Right forelimb (tissue), 1 donor: ENCODE results near the gene TSFM.
"Not testable (repeated sequence)": the region's sequence is repeated elsewhere in the genome, so short reads cannot be mapped to it uniquely, and the experiment has no call there.

Source experiments
- DNase-seq: peaks from one replicate; pipeline ENCODE4 v3.0.0-alpha.2; 2018

TSFM gene

DNA sequence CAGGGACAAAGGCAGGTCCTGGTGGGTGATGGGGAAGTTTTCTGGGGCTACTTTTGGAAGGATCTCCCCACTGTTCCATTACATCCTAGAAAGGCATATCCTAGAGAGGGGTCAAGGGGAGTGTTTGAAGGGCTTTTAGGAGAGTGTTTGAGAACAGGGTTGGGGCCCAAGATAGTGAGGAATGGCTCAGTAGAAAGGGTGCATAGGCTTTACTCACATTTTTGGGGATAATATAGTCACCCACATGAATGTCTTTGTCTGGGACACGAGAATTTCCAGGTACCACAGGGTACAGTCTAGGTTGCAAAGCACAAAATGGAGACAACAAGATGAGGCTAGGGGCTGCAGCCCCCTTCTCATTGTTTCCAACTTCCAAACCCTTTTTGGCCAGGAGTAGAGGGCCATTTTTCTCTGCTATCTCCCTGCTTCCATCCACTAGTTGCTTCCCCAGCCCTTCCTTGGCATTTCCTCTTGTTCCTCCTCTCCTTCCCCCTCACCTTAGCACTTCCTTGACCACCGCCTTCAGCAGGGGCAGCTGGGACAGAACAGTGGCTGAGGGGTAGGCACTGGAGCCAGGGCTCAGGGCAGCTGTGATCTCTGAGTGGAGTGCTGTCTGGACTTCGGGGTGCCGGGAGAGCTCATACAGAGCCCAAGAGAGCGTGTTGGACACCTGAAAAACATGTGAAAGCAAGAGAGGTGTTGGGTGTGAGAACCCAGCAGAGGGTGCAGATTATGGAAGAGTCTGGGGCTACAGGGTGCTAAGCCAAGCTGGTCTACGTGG lies 18.5 kb upstream of the TSFM start:
- no peak for DNase-seq

DNA sequence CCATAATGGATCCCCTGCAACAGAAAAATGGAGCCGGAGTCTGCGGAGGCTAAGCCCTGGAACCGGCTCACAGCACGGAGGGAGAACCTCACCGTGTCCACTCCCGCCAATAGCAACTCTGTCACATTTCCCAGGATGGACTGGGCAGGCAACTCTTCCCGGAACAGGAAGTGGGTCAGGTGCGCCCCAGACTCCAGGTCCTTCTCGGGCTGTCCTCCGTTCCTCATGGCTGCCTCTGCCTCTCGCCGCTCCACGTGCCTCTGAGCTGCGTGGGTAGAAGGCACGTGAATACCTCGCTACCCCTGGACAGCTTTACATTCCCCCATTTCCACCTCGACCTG lies 18.0 kb upstream of the TSFM start:
- DNase-seq = no peak

DNA sequence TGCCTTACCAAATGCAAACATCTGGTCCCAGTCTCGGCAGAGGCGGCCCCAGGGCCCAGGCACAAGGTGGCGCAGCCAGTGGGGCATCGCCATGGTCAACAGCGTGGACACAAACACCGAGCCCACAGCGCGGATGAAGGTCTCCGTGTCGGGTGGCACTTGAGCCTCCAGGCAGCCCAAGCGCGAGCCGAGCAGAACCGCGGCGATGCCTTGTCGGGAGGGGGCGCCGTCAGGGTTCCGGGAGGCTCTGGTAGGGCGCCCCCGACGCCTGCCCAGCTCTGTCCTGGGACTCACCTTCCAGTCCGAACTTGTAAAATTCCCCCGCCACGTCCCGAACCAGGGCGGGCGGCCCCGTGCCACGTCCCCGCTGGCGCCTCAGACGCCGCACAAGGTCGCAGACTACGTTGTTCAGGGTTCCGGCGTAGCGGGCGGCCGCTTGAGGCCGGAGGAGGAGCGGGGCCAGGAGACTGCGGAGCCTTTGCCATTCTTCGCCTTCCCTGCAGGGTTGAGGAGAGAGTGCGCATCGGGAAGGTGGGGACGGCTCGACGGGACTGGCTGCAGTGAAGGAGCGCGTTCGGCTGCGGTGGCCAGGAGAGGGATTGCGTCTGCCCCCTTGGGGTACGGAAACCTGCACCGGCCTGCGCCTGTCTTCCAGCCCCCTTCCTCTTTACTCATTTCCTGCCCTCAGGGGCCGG lies 17.4 kb upstream of the TSFM start:
- DNase-seq = no peak

DNA sequence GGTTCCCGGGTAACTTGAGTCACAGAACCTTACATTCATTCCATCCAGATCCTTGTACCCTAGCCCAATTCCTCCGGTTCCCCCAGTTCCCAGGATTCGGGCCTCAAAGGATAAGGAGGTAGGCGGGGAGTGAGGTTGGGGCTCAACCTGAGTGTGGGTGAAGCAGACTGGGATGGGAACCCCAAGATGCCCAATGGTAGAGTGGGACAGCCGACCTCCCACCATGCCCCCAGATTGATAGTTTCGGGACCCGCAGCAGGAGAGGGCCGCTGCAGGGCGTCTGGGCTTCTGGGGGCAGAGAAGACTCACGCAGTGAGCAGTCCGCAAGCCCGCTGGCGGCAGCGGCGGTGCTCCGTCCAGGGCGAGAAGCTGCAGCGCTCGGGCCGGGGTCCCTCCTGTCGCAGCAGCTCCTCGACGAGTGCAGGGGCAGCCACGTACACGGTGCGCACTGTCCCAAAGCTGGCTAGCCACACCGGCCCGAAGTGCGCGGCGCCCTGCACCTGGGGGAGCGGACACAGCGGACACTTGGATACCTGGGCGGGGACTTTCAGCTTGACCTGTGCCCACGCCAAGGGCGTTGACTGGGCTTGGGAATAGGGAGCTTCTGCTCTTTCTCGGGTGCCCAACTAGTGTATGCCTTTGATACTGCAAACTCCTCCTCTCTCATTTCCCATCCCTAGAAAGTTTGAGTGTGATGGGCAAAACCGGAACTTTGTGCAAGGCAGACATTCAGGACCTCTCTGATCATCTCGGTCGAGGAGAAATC lies 16.7 kb upstream of the TSFM start:
- DNase-seq = no peak

DNA sequence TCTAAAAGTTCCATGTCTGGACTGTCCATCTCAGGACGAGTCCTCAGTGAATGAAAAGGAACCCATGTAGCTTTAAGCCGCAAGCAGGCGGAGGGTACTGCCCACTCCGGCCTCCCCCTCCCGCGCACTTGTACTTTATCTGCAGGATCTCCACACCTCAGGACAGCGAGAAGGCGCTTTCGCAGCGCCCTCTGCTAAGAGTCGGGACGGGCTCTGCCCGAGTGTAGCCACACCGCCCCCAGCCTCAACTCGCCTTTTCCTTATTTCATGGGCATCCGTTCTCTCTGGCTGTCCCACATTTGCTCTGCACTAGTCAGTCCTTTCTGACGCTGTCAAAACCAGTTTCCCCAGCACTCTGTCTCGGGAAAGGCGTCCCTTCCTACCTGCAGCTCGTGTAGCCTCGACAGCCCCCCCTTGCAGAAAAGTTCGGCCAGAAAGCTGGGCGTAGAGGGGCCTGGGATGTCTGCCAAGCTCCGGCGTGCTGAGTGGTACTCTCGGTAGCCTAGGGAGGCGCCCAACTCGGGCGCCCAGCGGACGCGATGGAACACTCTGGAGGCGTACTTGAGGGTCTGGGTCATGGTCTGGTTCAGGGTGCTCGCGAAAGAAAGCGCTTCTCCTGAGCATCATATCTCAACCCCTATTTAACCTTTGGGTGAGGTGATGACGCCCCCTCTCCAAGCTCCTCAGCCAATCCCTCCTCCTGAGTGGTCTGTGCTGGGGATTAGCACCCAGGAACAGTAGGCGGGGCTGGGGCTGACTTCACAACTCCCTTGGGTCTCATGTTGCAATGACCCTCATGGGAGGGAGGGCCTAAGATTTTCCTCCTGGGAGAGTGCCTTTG lies 15.9 kb upstream of the TSFM start, which contains the start of gene CYP27B1:
Gene CYP27B1, minus strand, starts transcription at position 615 of the 841 bp plus-strand sequence. Its CDS starts 37 bp downstream, at position 578.
- DNase-seq = no peak

DNA sequence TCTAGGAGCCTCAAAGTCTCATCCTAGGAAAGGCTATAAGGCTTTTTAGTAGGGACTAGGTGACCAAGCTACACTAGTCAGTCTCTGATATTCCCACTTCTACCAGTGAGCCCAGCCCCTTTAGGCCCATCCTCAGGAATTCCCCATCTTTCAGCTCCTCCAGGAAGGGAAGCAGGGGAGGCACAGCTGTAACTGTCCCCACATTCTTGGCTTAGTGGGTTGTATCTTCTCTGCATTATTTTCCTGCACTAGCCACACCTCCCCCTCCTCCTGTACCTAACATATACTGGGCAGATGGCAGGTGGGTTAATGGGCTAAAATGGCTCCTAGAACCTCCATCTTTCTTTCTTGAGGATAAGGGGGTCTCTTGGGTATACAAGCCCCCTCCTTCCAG lies 15.3 kb upstream of the TSFM start:
- no peak for DNase-seq

DNA sequence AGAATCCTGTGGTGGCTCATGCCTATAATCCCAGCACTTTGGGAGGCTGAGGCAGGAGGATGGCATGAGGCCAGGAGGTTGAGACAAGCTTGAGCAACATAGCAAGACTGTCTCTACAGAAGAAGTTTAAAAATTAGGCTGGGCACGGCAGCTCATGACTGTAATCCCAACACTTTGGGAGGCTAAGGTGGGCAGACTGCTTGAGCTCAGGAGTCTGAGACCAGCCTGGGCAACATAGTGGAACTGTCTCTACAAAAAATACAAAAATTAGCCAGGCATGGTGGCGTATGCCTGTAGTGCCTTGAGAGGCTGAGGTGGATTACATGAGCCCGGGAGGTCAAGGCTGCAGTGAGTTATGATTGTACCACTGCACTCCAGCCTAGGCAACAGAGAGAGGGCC lies 14.7 kb upstream of the TSFM start:
- no peak for DNase-seq

DNA sequence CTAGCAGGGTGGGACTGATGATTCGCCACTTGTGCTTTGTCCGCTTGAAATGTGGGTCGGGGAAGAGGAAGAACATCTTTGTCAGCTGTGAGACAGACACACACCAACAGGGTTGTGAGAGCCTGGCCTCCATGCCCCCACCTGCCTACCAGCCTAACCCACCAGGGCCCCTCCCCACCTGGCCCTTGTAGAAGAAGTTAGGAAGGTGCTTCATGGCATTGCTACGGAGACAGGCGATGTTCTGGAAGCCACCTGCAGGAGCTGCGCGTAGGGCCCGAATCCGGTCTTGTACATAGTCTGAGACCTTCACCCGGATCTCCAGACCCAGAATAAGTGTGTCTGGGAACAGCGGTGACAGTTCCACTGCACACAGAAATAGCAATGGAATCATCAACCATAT lies 13.0 kb upstream of the TSFM start:
- DNase-seq = no peak

DNA sequence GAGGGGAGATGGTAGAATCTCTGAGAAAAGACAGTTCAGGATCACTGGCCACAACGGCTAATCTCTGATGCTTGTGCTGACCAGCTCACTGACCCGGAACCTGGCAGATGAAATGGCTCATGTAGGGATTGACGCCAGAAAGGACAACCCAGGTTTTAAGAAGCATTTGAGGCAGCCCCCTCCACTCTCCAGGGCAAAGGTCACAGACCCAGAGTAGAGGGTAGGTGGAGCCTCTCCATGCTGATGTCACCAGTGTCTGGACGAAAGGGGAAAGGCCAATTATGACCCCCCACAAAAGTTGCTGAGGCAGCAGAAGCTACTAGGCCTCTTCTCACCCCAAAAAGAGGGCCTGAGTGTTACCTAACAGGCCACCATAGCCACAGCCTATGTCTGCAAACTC lies 11.9 kb upstream of the TSFM start:
- no peak for DNase-seq

DNA sequence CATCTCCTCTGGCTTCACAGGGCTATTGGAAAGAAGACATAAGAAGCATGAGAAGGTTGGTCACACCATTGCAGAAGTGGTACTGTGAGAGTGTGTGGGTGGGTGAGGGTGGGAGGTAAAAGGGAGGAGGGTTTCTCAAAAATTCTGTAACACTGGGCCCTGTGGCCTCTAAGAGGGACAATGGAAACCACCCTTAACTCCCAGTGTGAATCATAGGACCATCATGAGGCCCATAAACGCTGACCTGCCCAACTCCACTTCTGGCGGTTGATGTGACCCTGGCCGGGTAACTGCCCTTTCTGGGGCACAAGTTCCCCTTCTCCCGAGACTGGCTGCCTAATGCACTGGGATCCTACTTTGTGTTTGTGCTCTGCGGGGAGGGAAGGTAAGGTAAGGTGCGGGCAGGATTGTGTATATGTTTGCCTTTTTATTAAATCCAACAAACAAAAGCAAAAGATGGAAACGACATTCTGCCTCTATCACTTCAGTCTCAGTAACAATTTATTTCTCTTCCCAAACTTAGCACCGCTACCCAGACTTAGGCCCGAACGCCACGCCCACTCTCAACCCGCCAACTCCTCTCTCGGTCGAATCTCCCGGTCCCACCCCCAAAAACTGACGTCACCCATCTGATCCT lies 11.2 kb upstream of the TSFM start:
- no peak for DNase-seq

DNA sequence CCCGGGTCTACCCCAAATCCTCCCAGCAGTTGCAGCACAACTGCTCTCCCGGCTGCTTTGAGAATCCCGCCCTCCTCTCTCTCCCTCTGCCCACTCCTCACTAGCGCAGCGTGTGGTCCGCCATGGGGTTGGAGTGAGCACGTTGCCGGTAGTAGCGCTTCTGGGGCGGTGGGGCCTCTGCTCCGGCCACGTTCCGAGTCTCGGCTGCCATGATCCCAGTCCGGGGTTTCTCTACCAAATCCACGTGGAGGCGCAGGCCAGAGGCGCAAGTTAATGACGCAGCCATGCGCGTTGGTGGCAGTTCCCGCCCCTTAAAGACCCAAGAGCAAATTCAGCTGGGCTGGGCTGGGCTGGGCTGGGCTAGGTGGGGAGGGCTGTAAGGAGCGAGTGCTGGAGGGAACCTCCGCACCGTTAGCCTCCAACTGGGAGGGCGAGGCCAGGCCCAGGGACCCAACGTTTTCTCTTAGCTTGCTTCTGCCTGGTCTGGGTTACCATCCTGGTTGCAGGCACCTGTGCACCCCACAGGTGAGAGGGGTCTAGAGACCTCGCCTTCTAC lies 10.6 kb upstream of the TSFM start, which contains the start of gene METTL1:
Gene METTL1, minus strand, starts transcription at position 233 of the 556 bp plus-strand sequence. Its CDS starts 22 bp downstream, at position 211.
- peak; percentile 98 for DNase-seq

DNA sequence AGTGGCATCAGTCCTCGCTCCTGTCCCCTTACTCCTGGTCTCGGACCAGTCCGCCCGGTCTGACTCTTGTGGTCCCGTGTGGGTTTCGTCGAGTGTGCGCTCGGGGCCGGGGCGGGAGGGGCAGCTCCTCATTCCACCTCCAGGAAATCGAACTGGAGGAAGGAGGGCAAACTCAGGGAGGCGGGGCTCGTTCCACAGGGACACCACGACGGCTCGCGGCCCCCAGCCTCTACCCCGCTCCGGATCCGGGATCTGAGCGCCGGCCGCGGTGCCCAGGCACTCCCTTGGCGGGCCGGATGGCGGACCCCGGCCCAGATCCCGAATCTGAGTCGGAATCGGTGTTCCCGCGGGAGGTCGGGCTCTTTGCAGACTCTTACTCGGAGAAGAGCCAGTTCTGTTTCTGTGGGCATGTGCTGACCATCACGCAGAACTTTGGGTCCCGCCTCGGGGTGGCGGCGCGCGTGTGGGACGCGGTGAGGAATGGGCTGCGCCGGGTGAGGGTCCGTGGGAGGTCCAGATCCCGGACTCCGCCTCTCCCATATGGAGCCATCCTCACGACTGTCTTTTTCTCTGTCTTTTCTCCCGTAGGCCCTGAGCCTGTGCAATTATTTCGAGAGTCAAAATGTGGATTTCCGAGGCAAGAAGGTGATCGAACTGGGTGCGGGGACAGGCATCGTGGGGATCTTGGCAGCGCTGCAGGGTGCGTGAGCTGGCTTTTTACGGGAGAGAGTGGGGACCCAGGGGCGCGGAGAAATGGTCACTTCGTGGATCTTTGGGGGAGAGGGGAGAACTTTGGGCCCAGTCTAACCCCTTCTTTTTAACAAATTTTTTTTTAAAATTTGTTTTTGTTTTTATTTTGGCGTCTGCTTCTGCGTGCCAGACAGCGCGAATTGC lies 9.9 kb upstream of the TSFM start, which contains the start of gene EEF1AKMT3:
Gene EEF1AKMT3, plus strand, starts transcription at position 186 of the 894 bp plus-strand sequence. Its CDS starts 111 bp downstream, at position 297.
- peak; percentile 79 for DNase-seq

DNA sequence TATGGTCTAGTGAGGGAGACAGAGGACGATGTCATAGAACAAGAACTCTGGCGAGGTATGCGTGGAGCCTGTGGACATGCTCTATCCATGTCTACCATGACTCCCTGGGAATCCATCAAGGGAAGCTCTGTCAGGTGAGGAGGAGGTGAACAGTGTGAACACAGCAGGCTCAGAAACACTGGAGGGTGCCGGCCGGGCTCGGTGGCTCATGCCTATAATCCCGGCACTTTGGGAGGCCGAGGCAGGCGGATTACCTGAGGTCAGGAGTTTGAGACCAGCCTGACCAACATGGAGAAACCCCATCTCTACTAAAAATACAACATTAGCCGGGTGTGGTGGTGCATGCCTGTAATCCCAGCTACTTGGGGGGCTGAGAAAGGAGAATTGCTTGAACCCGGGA lies 8.0 kb upstream of the TSFM start:
- DNase-seq = not testable (repeated sequence)

DNA sequence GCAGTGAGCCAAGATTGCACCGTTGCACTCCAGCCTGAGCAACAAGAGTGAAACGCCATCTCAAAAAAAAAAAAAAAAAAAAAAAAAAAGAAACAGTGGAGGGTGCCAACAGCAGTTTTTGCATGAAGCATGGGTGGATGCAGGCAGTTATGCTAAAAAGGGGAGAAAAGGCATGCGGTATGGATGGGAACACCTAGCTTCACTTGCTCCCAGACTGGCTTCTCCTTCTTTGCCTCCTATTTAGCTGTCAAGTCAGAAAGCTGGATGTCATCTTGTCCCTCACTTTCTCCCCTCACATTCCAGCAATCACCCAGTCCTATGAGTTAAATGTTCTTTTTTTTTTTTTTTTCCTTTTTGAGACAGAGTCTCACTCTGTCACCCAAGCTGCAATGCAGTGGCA lies 7.5 kb upstream of the TSFM start:
- no peak for DNase-seq

DNA sequence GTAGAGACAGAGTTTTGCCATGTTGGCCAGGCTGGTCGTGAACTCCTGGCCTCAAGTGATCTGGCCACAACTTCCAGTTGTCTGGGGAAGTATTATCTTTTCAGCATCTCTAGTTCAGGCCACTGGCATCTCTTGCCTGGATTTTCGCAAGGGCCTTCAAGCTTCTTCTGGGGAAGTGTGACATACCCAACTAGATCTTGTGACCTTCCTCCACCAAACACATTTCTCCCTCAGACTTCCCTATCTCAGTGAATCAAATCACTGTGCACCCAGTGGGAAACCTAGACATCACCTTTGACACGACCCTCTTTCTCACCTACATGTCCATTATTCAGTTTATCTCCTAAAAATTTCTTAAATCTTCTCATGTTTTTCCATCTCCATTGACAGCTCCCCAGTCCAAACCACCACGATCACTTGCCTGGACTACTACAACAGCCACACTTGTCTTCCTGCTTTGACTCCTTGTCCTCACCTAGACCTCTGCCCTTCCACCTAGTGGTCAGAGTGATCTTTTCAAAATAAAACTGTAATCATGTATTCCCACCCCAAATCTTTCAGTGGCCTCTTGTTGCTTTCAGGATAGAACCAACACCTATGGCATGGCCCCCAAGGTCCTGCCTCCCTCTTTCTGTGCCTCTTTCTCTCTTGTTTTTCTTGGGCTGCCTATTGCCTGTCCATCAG lies 6.9 kb upstream of the TSFM start:
- DNase-seq = no peak

DNA sequence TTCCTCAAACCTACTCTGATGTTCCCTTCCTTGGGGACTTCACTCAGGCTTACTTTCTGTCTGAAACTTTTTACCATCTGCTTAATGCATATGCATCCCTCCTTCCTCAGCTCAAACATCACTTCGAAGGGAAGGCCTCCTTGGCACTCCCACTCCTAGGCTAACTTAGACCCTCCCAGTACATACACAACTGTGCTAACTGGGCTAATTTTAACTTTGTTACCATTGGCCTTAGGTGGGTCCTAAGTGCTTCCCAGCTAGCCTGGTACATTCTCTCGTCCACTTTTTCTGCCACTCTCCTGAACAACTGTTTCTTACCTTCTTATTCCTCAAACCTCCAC lies 6.4 kb upstream of the TSFM start:
- DNase-seq = no peak

DNA sequence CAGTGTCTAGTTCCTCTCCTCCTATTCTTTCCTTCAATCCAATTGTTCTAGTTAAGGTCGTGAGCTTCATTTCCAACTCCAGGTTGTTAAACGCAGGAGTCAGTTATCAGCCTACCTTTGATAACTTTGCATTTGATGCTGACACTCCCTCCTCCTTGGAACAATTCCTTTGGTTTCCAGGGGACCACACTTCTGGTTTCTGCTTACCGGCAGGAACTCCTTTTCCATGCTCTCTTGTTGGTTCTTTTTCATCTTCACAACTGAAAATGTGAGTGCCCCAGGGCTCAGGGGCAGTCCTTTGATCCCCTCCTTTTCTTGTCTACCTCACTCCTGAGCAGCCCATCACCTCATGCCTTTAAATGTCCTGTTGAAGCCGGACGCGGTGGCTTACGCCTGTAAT lies 5.2 kb upstream of the TSFM start:
- DNase-seq = no peak

DNA sequence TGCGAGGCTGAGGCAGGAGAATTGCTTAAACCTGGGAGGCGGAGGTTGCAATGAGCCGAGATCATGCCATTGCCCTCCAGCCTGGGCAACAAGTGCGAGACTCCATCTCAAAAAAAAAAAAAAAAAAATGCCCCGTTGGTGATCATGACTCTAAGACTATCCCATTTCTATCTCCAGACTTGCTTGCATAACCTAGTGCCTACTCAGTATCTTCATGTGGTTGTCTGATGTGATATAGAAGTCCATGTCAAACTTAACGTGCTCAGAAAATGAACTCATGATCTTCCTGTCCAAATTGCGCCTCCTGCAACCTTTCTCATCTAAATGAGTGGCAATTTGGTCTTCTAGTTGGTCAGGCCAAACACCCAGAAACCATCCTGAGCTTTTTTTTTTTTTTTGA lies 4.7 kb upstream of the TSFM start:
- DNase-seq = no peak

DNA sequence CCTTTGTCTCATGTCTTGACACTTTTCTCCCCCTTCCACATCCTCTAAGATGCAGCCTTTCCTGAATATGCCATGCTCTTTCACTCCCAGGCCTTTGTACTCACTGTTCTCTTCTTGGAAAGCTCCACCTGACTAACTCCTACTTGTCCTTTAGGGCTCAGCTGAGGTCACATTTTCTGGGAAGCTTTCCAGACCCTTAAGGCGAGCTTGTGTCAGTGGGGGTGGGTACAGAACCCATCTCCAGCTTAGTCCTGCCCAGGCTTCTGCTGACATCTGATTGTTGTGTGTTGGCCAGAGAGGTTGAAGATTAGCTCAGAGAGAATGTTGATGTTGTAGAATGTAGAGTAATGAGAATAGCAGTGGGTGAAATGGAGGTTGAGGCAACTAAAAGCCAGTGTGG lies 2.9 kb upstream of the TSFM start:
- DNase-seq = no peak

DNA sequence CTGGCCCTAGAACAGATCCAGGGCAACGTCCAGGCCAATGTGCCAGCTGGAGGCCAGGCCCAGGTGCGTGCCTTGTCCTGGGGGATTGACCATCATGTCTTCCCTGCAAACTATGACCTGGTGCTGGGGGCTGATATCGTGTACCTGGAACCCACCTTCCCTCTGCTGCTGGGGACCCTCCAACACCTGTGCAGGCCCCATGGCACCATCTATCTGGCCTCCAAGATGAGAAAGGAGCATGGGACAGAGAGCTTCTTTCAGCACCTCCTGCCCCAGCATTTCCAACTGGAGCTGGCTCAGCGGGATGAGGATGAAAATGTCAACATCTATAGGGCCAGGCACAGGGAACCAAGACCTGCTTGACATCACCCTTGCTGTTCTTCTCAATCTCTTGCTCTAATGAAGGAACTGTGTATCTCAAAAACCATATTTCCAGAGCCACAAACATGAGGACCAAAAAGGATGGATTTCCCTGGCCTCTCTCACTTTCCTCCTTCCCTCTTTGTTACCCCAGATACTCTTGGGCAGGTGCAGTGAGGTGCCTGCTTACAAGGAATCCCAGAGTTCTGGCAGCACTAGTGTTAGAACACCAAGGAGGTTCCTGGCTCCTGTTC lies 2.2 kb upstream of the TSFM start:
- DNase-seq = no peak
